KMS-11 (cell line): ENCODE measurements around the gene TMPRSS4.

Experiments
- H2AFZ ChIP-seq: fragments of 200-600 bp; sonication (generic); 2 replicates; pipeline ENCODE4 v1.6.1; 2016; ENCODE audit warnings: antibody characterized with exemption, mixed run types, low read depth
- H3K27ac ChIP-seq: fragments of 200-600 bp; sonication (generic); 2 replicates; pipeline ENCODE4 v1.6.1; 2016; ENCODE audit warnings: mild to moderate bottlenecking, mixed run types
- H3K27me3 ChIP-seq: fragments of 200-600 bp; sonication (generic); 2 replicates; pipeline ENCODE4 v1.6.1; 2017; ENCODE audit warnings: mild to moderate bottlenecking, low read depth, mixed run types, moderate library complexity; ENCODE audit not compliant: insufficient read depth
- H3K36me3 ChIP-seq: fragments of 200-600 bp; sonication (generic); 2 replicates; pipeline ENCODE4 v1.6.1; 2017; ENCODE audit warnings: mild to moderate bottlenecking, mixed run types; ENCODE audit not compliant: insufficient read depth
- H3K4me1 ChIP-seq: fragments of 200-600 bp; sonication (generic); 2 replicates; pipeline ENCODE4 v1.6.1; 2016; ENCODE audit warnings: mild to moderate bottlenecking, low read depth, mixed run types; ENCODE audit not compliant: poor library complexity, severe bottlenecking
- H3K4me2 ChIP-seq: fragments of 200-600 bp; sonication (generic); 2 replicates; pipeline ENCODE4 v1.7.0; 2016; ENCODE audit warnings: mild to moderate bottlenecking, mixed run types
- H3K4me3 ChIP-seq: fragments of 200-600 bp; sonication (generic); IDR thresholded peaks from 2 replicates; pipeline ENCODE4 v1.6.1; 2017; ENCODE audit warnings: low read depth, low read length, mixed read lengths; ENCODE audit not compliant: insufficient read depth
- H3K79me2 ChIP-seq: fragments of 200-600 bp; sonication (generic); 2 replicates; pipeline ENCODE4 v1.6.1; 2016; ENCODE audit warnings: low read depth, mixed run types; ENCODE audit not compliant: insufficient read depth
- H3K9ac ChIP-seq: fragments of 200-600 bp; sonication (generic); 2 replicates; pipeline ENCODE4 v1.6.1; 2016; ENCODE audit warnings: mild to moderate bottlenecking, mixed run types
- H4K20me1 ChIP-seq: fragments of 200-600 bp; sonication (generic); 2 replicates; pipeline ENCODE4 v1.6.1; 2016; ENCODE audit warnings: mild to moderate bottlenecking, mixed run types; ENCODE audit not compliant: insufficient read depth
- TF ChIP-seq, protein P1 (sequence below): fragments of 200-600 bp; sonication (generic); conservative IDR thresholded peaks from 2 replicates; pipeline ENCODE4 v1.6.1; 2017; ENCODE audit warnings: low read depth, mild to moderate bottlenecking, antibody characterized with exemption, low read length, moderate library complexity, mixed read lengths

Gene TMPRSS4

DNA sequence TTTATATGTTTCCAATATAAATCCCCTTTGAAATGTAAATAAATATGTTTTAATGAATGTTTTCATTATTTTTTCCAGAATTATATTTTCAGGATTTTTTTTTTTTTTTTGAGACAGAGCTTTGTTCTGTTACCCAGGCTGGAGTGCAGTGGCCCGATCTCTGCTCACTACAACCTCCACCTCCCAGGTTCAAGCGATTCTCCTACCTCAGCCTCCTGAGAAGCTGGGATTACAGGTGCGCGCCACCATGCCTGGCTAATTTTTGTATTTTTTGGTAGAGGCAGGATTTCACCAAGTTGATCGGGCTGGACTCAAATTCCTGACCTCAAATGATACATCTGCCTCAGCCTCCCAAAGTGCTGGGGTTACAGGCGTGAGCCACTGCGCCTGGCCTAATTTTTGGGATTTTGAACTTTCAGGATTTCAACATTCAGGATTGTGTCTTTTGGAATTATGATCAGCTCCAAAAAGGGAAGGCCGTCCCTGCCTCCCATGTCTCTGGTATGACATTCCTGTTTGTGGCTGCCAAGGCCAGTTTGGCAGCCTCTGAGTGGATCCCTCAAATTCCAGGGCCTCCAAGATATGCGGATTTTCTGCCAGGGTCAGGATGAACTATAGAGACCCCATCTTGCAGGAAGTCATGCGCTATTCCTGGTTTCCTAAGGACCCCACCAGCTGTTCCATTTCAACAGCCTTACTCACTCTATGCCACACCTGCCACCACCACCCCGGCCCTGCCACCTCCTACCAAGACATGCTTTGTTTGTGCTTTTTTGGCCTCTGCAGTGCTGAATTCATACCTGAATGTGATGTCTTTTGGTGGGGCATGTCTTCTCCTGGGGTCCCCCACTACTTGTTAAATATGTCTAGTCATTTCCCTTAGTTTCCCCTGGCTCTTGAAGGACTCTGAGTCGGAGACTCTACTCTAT lies 21.9 kb upstream of the TMPRSS4 start:
- Histone ChIP-seq H3K27me3 (no peaks in the 10 kb centered on the region), H3K4me2 (no peak overlapping the region), H3K79me2 (no peaks in the 10 kb centered on the region), H3K4me1 (no peaks in the 10 kb centered on the region), H3K9ac (no peak overlapping the region), H4K20me1 (no peaks in the 10 kb centered on the region), H3K4me3 (no peak overlapping the region), H2AFZ (no peak overlapping the region), H3K27ac (no peak overlapping the region), H3K36me3 (no peaks in the 10 kb centered on the region)
- TF ChIP-seq, protein P1, sequence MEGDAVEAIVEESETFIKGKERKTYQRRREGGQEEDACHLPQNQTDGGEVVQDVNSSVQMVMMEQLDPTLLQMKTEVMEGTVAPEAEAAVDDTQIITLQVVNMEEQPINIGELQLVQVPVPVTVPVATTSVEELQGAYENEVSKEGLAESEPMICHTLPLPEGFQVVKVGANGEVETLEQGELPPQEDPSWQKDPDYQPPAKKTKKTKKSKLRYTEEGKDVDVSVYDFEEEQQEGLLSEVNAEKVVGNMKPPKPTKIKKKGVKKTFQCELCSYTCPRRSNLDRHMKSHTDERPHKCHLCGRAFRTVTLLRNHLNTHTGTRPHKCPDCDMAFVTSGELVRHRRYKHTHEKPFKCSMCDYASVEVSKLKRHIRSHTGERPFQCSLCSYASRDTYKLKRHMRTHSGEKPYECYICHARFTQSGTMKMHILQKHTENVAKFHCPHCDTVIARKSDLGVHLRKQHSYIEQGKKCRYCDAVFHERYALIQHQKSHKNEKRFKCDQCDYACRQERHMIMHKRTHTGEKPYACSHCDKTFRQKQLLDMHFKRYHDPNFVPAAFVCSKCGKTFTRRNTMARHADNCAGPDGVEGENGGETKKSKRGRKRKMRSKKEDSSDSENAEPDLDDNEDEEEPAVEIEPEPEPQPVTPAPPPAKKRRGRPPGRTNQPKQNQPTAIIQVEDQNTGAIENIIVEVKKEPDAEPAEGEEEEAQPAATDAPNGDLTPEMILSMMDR: no peak

DNA sequence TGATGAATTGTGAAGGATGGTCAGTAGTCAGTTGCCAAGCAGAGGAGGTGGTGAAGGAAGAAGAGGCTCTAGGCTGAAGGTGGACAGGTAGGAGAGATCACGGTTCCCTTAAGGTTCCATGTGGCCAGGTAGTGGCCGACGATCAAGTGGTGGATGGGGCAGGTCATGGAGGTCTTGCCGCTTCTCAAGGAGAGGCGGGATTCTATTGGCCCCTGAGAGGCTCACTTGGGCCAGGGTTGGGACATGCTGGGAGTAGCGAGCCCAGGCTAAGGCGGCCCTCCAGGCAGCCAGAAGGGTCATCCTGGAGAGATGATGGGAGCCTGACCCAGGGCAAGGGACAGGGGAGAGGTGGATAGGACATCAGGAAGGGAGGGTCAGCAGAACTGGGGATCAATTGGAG lies 20.9 kb upstream of the TMPRSS4 start:
- TF ChIP-seq, protein P1: no peak
- no peak overlapping the region for H3K27ac ChIP-seq
- no peaks in the 10 kb centered on the region for H4K20me1 ChIP-seq
- no peak overlapping the region for H2AFZ ChIP-seq
- H3K4me3 ChIP-seq: no peak overlapping the region
- no peaks in the 10 kb centered on the region for H3K36me3 ChIP-seq
- H3K79me2 ChIP-seq: no peaks in the 10 kb centered on the region
- H3K9ac ChIP-seq: no peak overlapping the region
- no peaks in the 10 kb centered on the region for H3K27me3 ChIP-seq
- no peak overlapping the region for H3K4me2 ChIP-seq
- H3K4me1 ChIP-seq: no peaks in the 10 kb centered on the region

DNA sequence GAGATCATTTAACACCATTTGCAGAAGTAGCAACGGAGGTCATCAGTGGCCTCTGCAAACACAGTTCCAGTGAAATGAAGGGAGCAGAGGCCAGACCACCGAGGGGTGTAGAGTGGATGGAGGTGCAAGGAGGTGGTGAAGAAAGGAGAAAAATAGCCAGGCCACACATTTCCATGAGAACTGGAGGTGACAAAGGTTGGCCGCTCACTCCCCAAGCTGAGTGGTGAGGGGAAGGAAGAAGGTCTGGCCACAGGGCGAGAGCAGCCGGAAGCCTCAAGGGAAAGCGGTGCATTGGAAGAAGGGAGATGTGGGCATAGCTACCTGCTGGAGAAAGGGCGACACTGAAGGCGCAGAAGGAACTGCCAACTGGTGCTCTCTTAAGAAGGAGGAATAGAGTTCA lies 20.1 kb upstream of the TMPRSS4 start:
- H2AFZ ChIP-seq: no peak overlapping the region
- no peaks in the 10 kb centered on the region for H3K27me3 ChIP-seq
- TF ChIP-seq, protein P1: no peak

DNA sequence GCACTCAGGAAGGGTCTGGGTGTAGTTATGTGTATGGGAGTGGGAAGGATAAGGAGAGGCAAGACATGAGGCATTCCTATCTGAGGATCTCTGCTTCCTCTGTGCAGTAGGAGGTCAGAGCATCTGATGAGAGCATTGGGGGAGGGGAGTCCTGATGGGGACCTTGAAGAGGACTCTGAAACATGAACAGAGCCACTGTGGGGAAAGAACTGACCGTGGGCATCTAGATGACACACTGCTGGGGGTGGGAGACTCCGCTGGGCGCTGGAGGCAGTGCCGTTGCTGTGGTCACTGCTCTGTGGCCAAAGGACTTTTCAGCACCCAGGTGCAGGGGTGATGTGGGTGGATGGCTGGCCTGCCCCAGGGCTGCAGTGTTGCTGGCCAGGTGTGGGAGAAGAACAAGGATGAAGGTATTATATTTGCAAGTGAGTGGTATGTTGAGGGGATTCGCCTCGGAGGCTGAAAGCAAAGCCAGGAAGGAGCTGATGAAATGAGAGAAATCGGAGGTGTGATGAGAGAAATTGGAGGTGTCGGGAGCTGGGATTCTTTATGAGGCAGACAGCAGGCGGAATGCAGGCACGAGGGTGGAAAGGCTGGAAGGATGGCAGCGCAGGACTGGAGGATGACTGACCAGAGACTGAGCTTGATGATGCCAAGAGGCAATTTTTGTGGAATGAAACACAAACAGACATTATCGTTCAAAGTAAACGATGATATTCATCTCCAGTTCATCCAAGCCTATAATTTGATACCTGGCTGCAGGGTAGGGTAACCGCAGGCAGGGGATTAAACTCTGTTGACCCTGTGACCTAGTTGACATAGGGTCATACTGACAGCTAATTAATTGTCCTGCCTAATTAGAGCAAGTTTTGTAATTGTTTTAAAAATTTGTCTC lies 19.4 kb upstream of the TMPRSS4 start:
- no peak overlapping the region for H3K27ac ChIP-seq
- H3K4me3 ChIP-seq: no peak overlapping the region
- H3K9ac ChIP-seq: no peak overlapping the region
- TF ChIP-seq, protein P1: no peak
- no peaks in the 10 kb centered on the region for H3K36me3 ChIP-seq
- H3K79me2 ChIP-seq: no peaks in the 10 kb centered on the region
- no peaks in the 10 kb centered on the region for H3K4me1 ChIP-seq
- no peak overlapping the region for H3K4me2 ChIP-seq
- H2AFZ ChIP-seq: no peak overlapping the region
- H4K20me1 ChIP-seq: no peaks in the 10 kb centered on the region
- no peaks in the 10 kb centered on the region for H3K27me3 ChIP-seq

More for the DNA sequence above, 20.1 kb upstream of the TMPRSS4 start:
- H3K36me3 ChIP-seq: no peaks in the 10 kb centered on the region
- no peak overlapping the region for H3K4me2 ChIP-seq
- no peak overlapping the region for H3K9ac ChIP-seq
- H4K20me1 ChIP-seq: no peaks in the 10 kb centered on the region
- H3K27ac ChIP-seq: no peak overlapping the region
- H3K79me2 ChIP-seq: no peaks in the 10 kb centered on the region
- no peaks in the 10 kb centered on the region for H3K4me1 ChIP-seq
- no peak overlapping the region for H3K4me3 ChIP-seq
